ENCODE measurements around the gene ANKRD44. TPM values are rescaled to one million over a fixed set of nuclear protein-coding genes. Genes with fewer than 3 reads are reported as not detected.

ANKRD44 gene
- total RNA-seq, 1 donor from 2014 or later, result 4.0 TPM

DNA sequence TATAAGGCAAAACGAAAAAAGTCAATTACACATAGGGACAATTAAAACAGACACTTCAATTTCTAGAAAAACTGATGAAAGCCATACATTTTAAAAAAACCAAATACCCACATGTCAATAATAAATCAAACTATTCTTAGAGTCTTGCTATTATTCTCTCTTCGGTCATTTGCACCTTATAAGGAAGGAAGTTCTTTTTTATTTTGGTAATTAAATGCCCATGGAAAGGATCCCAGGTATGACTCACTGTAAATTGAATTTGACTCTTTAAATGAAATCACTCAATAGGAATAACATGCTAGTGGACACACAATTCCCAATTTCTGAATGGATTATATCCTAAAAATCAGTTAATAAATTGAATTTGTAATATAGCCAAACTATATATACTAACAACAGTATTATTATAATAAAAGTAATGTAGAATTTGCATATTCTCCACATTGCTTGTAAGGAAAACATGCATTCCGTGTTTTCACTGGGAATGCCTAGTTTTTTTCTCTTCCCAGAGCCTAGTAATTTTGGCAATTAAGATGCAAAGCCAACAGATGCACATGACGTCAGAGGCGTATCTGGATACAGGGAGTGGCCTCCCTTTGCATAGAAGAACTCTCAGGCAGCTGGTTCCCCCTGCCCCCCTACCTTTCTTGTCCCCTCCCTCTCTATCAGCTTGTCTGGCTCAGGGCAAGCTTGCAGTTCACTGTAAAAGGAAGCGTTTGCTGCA, 230.6 kb downstream of the ANKRD44 start:
- Mint-ChIP-seq H3K9me3 (ENCODE audit: low read depth) (peaks cover 3% of the 10 kb centered on the region), H3K4me3 (ENCODE audit: low read depth) (no peak overlapping the region), H3K36me3 (ENCODE audit: insufficient read depth) (no peaks in the 10 kb centered on the region), H3K27me3 (no peaks in the 10 kb centered on the region), H3K4me1 (ENCODE audit: low read depth) (no peaks in the 10 kb centered on the region), H3K27ac (no peak overlapping the region)
- no peak for DNase-seq (ENCODE audit: low spot score, unreplicated experiment)
- TF ChIP-seq, protein P1, sequence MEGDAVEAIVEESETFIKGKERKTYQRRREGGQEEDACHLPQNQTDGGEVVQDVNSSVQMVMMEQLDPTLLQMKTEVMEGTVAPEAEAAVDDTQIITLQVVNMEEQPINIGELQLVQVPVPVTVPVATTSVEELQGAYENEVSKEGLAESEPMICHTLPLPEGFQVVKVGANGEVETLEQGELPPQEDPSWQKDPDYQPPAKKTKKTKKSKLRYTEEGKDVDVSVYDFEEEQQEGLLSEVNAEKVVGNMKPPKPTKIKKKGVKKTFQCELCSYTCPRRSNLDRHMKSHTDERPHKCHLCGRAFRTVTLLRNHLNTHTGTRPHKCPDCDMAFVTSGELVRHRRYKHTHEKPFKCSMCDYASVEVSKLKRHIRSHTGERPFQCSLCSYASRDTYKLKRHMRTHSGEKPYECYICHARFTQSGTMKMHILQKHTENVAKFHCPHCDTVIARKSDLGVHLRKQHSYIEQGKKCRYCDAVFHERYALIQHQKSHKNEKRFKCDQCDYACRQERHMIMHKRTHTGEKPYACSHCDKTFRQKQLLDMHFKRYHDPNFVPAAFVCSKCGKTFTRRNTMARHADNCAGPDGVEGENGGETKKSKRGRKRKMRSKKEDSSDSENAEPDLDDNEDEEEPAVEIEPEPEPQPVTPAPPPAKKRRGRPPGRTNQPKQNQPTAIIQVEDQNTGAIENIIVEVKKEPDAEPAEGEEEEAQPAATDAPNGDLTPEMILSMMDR (IDR thresholded peaks at IDR 0.05; ENCODE audit: unreplicated experiment), result no peak

- Mint-ChIP-seq H3K27me3 (no peaks in the 10 kb centered on the region), H3K9me3 (ENCODE audit: low read depth) (peaks cover 3% of the 10 kb centered on the region), H3K27ac (no peak overlapping the region), H3K4me1 (ENCODE audit: low read depth) (no peaks in the 10 kb centered on the region), H3K4me3 (ENCODE audit: low read depth) (no peak overlapping the region), H3K36me3 (ENCODE audit: insufficient read depth) (no peaks in the 10 kb centered on the region)
- no peak for DNase-seq (ENCODE audit: low spot score, unreplicated experiment)
- TF ChIP-seq, protein P1 (IDR thresholded peaks at IDR 0.05; ENCODE audit: unreplicated experiment), result no peak
Measured at GRCh38 chr2:197079414-197079813, 231.2 kb downstream of the ANKRD44 start.

GRCh38 chr2:197078535-197078934, 232.0 kb downstream of the ANKRD44 start:
- Mint-ChIP-seq H3K27me3 (no peaks in the 10 kb centered on the region), H3K27ac (no peak overlapping the region), H3K4me1 (ENCODE audit: low read depth) (no peaks in the 10 kb centered on the region), H3K9me3 (ENCODE audit: low read depth) (peaks cover 3% of the 10 kb centered on the region), H3K36me3 (ENCODE audit: insufficient read depth) (no peaks in the 10 kb centered on the region), H3K4me3 (ENCODE audit: low read depth) (no peak overlapping the region)
- TF ChIP-seq, protein P1 (IDR thresholded peaks at IDR 0.05; ENCODE audit: unreplicated experiment), result no peak
- DNase-seq (ENCODE audit: low spot score, unreplicated experiment), result no peak

DNA sequence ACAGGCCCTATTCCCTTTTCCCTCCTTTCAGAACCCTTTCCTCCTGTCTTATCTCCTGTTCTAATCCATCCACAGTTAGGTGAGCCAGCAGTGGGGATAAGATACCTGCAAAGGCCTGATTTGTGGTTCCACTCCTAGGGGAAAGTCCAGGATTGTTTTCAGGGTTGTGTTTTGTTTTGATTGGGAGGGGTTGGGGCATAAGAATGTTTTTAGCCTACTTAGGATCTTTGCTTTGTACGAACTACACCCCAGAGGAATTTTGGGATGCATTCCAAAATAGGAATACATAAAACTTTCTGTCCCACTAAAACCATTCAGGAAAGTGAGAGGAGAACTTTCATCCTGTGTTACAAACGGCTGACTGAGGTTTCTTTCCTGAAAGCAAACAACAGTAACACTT, 233.2 kb downstream of the ANKRD44 start:
- no peak overlapping the region for H3K4me3 Mint-ChIP-seq (ENCODE audit: low read depth)
- H3K27me3 Mint-ChIP-seq, result no peaks in the 10 kb centered on the region
- peaks cover 3% of the 10 kb centered on the region for H3K9me3 Mint-ChIP-seq (ENCODE audit: low read depth)
- TF ChIP-seq, protein P1 (IDR thresholded peaks at IDR 0.05; ENCODE audit: unreplicated experiment), result no peak
- no peaks in the 10 kb centered on the region for H3K36me3 Mint-ChIP-seq (ENCODE audit: insufficient read depth)
- no peaks in the 10 kb centered on the region for H3K4me1 Mint-ChIP-seq (ENCODE audit: low read depth)
- no peak for DNase-seq (ENCODE audit: low spot score, unreplicated experiment)
- H3K27ac Mint-ChIP-seq, result no peak overlapping the region

- no peaks in the 10 kb centered on the region for H3K36me3 Mint-ChIP-seq (ENCODE audit: insufficient read depth)
- TF ChIP-seq, protein P1 (IDR thresholded peaks at IDR 0.05; ENCODE audit: unreplicated experiment), result no peak
- H3K4me3 Mint-ChIP-seq (ENCODE audit: low read depth), result no peak overlapping the region
- DNase-seq (ENCODE audit: low spot score, unreplicated experiment), result no peak
- peaks cover 3% of the 10 kb centered on the region for H3K9me3 Mint-ChIP-seq (ENCODE audit: low read depth)
- H3K27me3 Mint-ChIP-seq, result no peaks in the 10 kb centered on the region
- no peak overlapping the region for H3K27ac Mint-ChIP-seq
- no peaks in the 10 kb centered on the region for H3K4me1 Mint-ChIP-seq (ENCODE audit: low read depth)
Measured at GRCh38 chr2:197076652-197077051, 233.9 kb downstream of the ANKRD44 start.
